ENCODE data around the gene TECTA.
"Not testable (repeated sequence)": the region's sequence is repeated elsewhere in the genome, so short reads cannot be mapped to it uniquely, and the experiment has no call there.

The TECTA gene

GRCh38 chr11:121091492-121092152, 9.4 kb upstream of the TECTA start:
- no peak for DNase-seq

GRCh38 chr11:121095561-121095960, 5.5 kb upstream of the TECTA start:
- no peak for DNase-seq

GRCh38 chr11:121099364-121099763, 1.7 kb upstream of the TECTA start:
- no peak for DNase-seq

- no peak for DNase-seq
Observed at GRCh38 chr11:121099885-121100284, 1.2 kb upstream of the TECTA start.

- DNase-seq: no peak
Observed at GRCh38 chr11:121104312-121104762, 3.3 kb downstream of the TECTA start.

GRCh38 chr11:121105063-121105480, 4.0 kb downstream of the TECTA start:
- no peak for DNase-seq

- DNase-seq: peak; percentile 13
Observed at GRCh38 chr11:121105481-121106195, 4.6 kb downstream of the TECTA start.

- no peak for DNase-seq
Observed at GRCh38 chr11:121106812-121107211, 5.8 kb downstream of the TECTA start.

- no peak for DNase-seq
Observed at GRCh38 chr11:121108413-121108812, 7.4 kb downstream of the TECTA start.

- DNase-seq: no peak
Observed at GRCh38 chr11:121109471-121109870, 8.4 kb downstream of the TECTA start.

GRCh38 chr11:121109916-121110586, 9.0 kb downstream of the TECTA start:
- DNase-seq: no peak

- no peak for DNase-seq
Observed at GRCh38 chr11:121110871-121111724, 10.1 kb downstream of the TECTA start.

GRCh38 chr11:121112498-121113455, 11.7 kb downstream of the TECTA start:
- peak; percentile 64 for DNase-seq

- no peak for DNase-seq
Observed at GRCh38 chr11:121113611-121114010, 12.6 kb downstream of the TECTA start.

GRCh38 chr11:121115024-121115423, 14.0 kb downstream of the TECTA start:
- DNase-seq: not testable (repeated sequence)

GRCh38 chr11:121117788-121118187, 16.7 kb downstream of the TECTA start:
- no peak for DNase-seq

GRCh38 chr11:121119440-121119839, 18.4 kb downstream of the TECTA start:
- no peak for DNase-seq

GRCh38 chr11:121122328-121122727, 21.3 kb downstream of the TECTA start:
- no peak for DNase-seq

- no peak for DNase-seq
Observed at GRCh38 chr11:121123496-121124069, 22.5 kb downstream of the TECTA start.

- no peak for DNase-seq
Observed at GRCh38 chr11:121127809-121128208, 26.8 kb downstream of the TECTA start.
